ENCODE measurements around the gene PDCL2.
"Not testable (repeated sequence)": the region's sequence is repeated elsewhere in the genome, so short reads cannot be mapped to it uniquely, and the experiment has no call there.

The PDCL2 gene

GRCh38 chr4:55561889-55562288 is 30.2 kb downstream of the PDCL2 start:
- DNase-seq (ENCODE audit: insufficient read length, low spot score) (no peak), FAIRE-seq (no peak)
- no peak for TF ChIP-seq POLR2A (IDR thresholded peaks at IDR 0.05; ENCODE audit: low read depth, low read length)

GRCh38 chr4:55560096-55560495 is 31.9 kb downstream of the PDCL2 start:
- no peak for FAIRE-seq
- TF ChIP-seq POLR2A (IDR thresholded peaks at IDR 0.05; ENCODE audit: low read depth, low read length), result no peak
- no peak for DNase-seq (ENCODE audit: insufficient read length, low spot score)

- FAIRE-seq, result no peak
- no peak for DNase-seq (ENCODE audit: insufficient read length, low spot score)
- TF ChIP-seq POLR2A (IDR thresholded peaks at IDR 0.05; ENCODE audit: low read depth, low read length), result no peak
Observed at GRCh38 chr4:55554453-55555030, 37.5 kb downstream of the PDCL2 start.

- peak; percentile 55; the same call in 1 of the 2 replicates for TF ChIP-seq POLR2A (IDR thresholded peaks at IDR 0.05; ENCODE audit: low read depth, low read length)
- FAIRE-seq (peak; percentile 95), DNase-seq (ENCODE audit: insufficient read length, low spot score) (peak; percentile 23)
Observed at GRCh38 chr4:55553441-55554201, 38.4 kb downstream of the PDCL2 start.

GRCh38 chr4:55551964-55552363 is 40.1 kb downstream of the PDCL2 start:
- FAIRE-seq; DNase-seq (ENCODE audit: insufficient read length, low spot score): not testable (repeated sequence)

GRCh38 chr4:55549888-55550287 is 42.2 kb downstream of the PDCL2 start:
- DNase-seq (ENCODE audit: insufficient read length, low spot score), result no peak
- no peak for TF ChIP-seq POLR2A (IDR thresholded peaks at IDR 0.05; ENCODE audit: low read depth, low read length)
- no peak for FAIRE-seq

- no peak for FAIRE-seq
Observed at GRCh38 chr4:55547918-55548317, 44.1 kb downstream of the PDCL2 start.

GRCh38 chr4:55547466-55547770 is 44.6 kb downstream of the PDCL2 start:
- FAIRE-seq, result no peak
- no peak for DNase-seq (ENCODE audit: insufficient read length, low spot score)
- TF ChIP-seq POLR2A (IDR thresholded peaks at IDR 0.05; ENCODE audit: low read depth, low read length), result no peak

More at GRCh38 chr4:55547918-55548317, 44.1 kb downstream of the PDCL2 start:
- TF ChIP-seq POLR2A (IDR thresholded peaks at IDR 0.05; ENCODE audit: low read depth, low read length), result no peak
- DNase-seq (ENCODE audit: insufficient read length, low spot score), result no peak

- DNase-seq (ENCODE audit: insufficient read length, low spot score) (peak; percentile 33), FAIRE-seq (no peak)
- peak; percentile 36 for TF ChIP-seq POLR2A (IDR thresholded peaks at IDR 0.05; ENCODE audit: low read depth, low read length)
Observed at GRCh38 chr4:55546756-55547465, 45.1 kb downstream of the PDCL2 start, which contains the start of gene CLOCK. Gene CLOCK, minus strand, starts transcription at chr4:55546909. Its CDS starts 64,124 bp downstream, at chr4:55482785.

- no peak for TF ChIP-seq POLR2A (IDR thresholded peaks at IDR 0.05; ENCODE audit: low read depth, low read length)
- no peak for DNase-seq (ENCODE audit: insufficient read length, low spot score)
- FAIRE-seq, result no peak
Observed at GRCh38 chr4:55546506-55546755, 45.6 kb downstream of the PDCL2 start.

- FAIRE-seq, result no peak
- DNase-seq (ENCODE audit: insufficient read length, low spot score), result peak; percentile 22
- TF ChIP-seq POLR2A (IDR thresholded peaks at IDR 0.05; ENCODE audit: low read depth, low read length), result peak; percentile 19; the same call in 1 of the 2 replicates
Observed at GRCh38 chr4:55545641-55546505, 46.2 kb downstream of the PDCL2 start.

GRCh38 chr4:55545151-55545550 is 46.9 kb downstream of the PDCL2 start:
- FAIRE-seq, result no peak
- no peak for TF ChIP-seq POLR2A (IDR thresholded peaks at IDR 0.05; ENCODE audit: low read depth, low read length)
- DNase-seq (ENCODE audit: insufficient read length, low spot score), result no peak

- no peak for TF ChIP-seq POLR2A (IDR thresholded peaks at IDR 0.05; ENCODE audit: low read depth, low read length)
- DNase-seq (ENCODE audit: insufficient read length, low spot score) (no peak), FAIRE-seq (no peak)
Observed at GRCh38 chr4:55543858-55544257, 48.2 kb downstream of the PDCL2 start.

- FAIRE-seq (no peak), DNase-seq (ENCODE audit: insufficient read length, low spot score) (no peak)
- no peak for TF ChIP-seq POLR2A (IDR thresholded peaks at IDR 0.05; ENCODE audit: low read depth, low read length)
Observed at GRCh38 chr4:55540271-55540670, 51.8 kb downstream of the PDCL2 start.

Data from H54 (cell line).